HG02759 (cell line): Measurements from ENCODE around the gene DENND6B.
"Not testable (repeated sequence)": the region's sequence is repeated elsewhere in the genome, so short reads cannot be mapped to it uniquely, and the experiment has no call there.

Experiments used
- ATAC-seq: cut with Tn5 transposase; IDR thresholded peaks from one replicate; pipeline ENCODE4 v1.9.1; 2021; ENCODE audit warnings: mild to moderate bottlenecking, moderate library complexity; ENCODE audit not compliant: unreplicated experiment

DENND6B gene

GRCh38 chr22:50339945-50340879 lies 13.4 kb upstream of the DENND6B start:
- no peak for ATAC-seq

GRCh38 chr22:50338860-50339462 lies 12.1 kb upstream of the DENND6B start:
- ATAC-seq: no peak

- ATAC-seq: no peak
These were observed 11.3 kb upstream of the DENND6B start for GRCh38 chr22:50338042-50338573.

- no peak for ATAC-seq
These were observed 10.6 kb upstream of the DENND6B start for GRCh38 chr22:50337262-50338041.

- not testable (repeated sequence) for ATAC-seq
These were observed 7.6 kb upstream of the DENND6B start for GRCh38 chr22:50334433-50334832.

- no peak for ATAC-seq
These were observed 2.4 kb upstream of the DENND6B start for GRCh38 chr22:50329236-50329635.

GRCh38 chr22:50327711-50328019 lies 853 bp upstream of the DENND6B start:
- ATAC-seq: no peak

- ATAC-seq: no peak
These were observed 422 bp downstream of the DENND6B start for GRCh38 chr22:50326225-50326955.

- ATAC-seq: no peak
These were observed 1.2 kb downstream of the DENND6B start for GRCh38 chr22:50325444-50326224.

GRCh38 chr22:50323900-50324299 lies 2.9 kb downstream of the DENND6B start:
- ATAC-seq: no peak

GRCh38 chr22:50322382-50323104 lies 4.3 kb downstream of the DENND6B start:
- not testable (repeated sequence) for ATAC-seq

- no peak for ATAC-seq
These were observed 6.0 kb downstream of the DENND6B start for GRCh38 chr22:50320671-50321325.

GRCh38 chr22:50320116-50320515 lies 6.7 kb downstream of the DENND6B start:
- ATAC-seq: no peak

GRCh38 chr22:50319503-50319951 lies 7.3 kb downstream of the DENND6B start:
- ATAC-seq: no peak

- no peak for ATAC-seq
These were observed 8.0 kb downstream of the DENND6B start for GRCh38 chr22:50318698-50319411.

GRCh38 chr22:50318356-50318697 lies 8.5 kb downstream of the DENND6B start:
- ATAC-seq: no peak

- ATAC-seq: no peak
These were observed 9.1 kb downstream of the DENND6B start for GRCh38 chr22:50317674-50318073.

- ATAC-seq: no peak
These were observed 9.6 kb downstream of the DENND6B start for GRCh38 chr22:50317178-50317577.
